ENCODE data around the gene CD38. TPM values are rescaled to one million over a fixed set of nuclear protein-coding genes. Genes with fewer than 3 reads are reported as not detected.

The CD38 gene
- total RNA-seq, 1 experiment from 2014 or later = 0.16 TPM

GRCh38 chr4:15875663-15876460, 97.7 kb downstream of the CD38 start:
- in situ Hi-C loops (cut with HindIII; ENCODE audit: low pct_unique_long_range_greater_than_20kb, low sequenced_read_pairs) = no loop called here
- DNase-seq (ENCODE audit: low read depth, low spot score) = no peak

GRCh38 chr4:15878011-15878410, 99.9 kb downstream of the CD38 start:
- in situ Hi-C loops (cut with HindIII; ENCODE audit: low pct_unique_long_range_greater_than_20kb, low sequenced_read_pairs) = no loop called here
- no peak for DNase-seq (ENCODE audit: low read depth, low spot score)

- DNase-seq (ENCODE audit: low read depth, low spot score) = no peak
- in situ Hi-C loops (cut with HindIII; ENCODE audit: low pct_unique_long_range_greater_than_20kb, low sequenced_read_pairs) = no loop called here
These were observed 103.7 kb downstream of the CD38 start for GRCh38 chr4:15881820-15882219.

GRCh38 chr4:15882675-15883086, 104.6 kb downstream of the CD38 start:
- peak; percentile 83 for DNase-seq (ENCODE audit: low read depth, low spot score)
- in situ Hi-C loops (cut with HindIII; ENCODE audit: low pct_unique_long_range_greater_than_20kb, low sequenced_read_pairs) = no loop called here

GRCh38 chr4:15883610-15884243, 105.6 kb downstream of the CD38 start:
- in situ Hi-C loops (cut with HindIII; ENCODE audit: low pct_unique_long_range_greater_than_20kb, low sequenced_read_pairs) = no loop called here

GRCh38 chr4:15884666-15885065, 106.5 kb downstream of the CD38 start:
- in situ Hi-C loops (cut with HindIII; ENCODE audit: low pct_unique_long_range_greater_than_20kb, low sequenced_read_pairs) = no loop called here

More at GRCh38 chr4:15883610-15884243, 105.6 kb downstream of the CD38 start:
- no peak for DNase-seq (ENCODE audit: low read depth, low spot score)

GRCh38 chr4:15885422-15885821, 107.3 kb downstream of the CD38 start:
- in situ Hi-C loops (cut with HindIII; ENCODE audit: low pct_unique_long_range_greater_than_20kb, low sequenced_read_pairs) = no loop called here
- DNase-seq (ENCODE audit: low read depth, low spot score) = no peak

More at GRCh38 chr4:15884666-15885065, 106.5 kb downstream of the CD38 start:
- DNase-seq (ENCODE audit: low read depth, low spot score) = no peak

- in situ Hi-C loops (cut with HindIII; ENCODE audit: low pct_unique_long_range_greater_than_20kb, low sequenced_read_pairs) = no loop called here
- DNase-seq (ENCODE audit: low read depth, low spot score) = no peak
These were observed 110.4 kb downstream of the CD38 start for GRCh38 chr4:15888515-15888914.

- no peak for DNase-seq (ENCODE audit: low read depth, low spot score)
These were observed 112.2 kb downstream of the CD38 start for GRCh38 chr4:15890246-15890829.

GRCh38 chr4:15891312-15891711, 113.2 kb downstream of the CD38 start:
- in situ Hi-C loops (cut with HindIII; ENCODE audit: low pct_unique_long_range_greater_than_20kb, low sequenced_read_pairs) = no loop called here
- no peak for DNase-seq (ENCODE audit: low read depth, low spot score)

More at GRCh38 chr4:15890246-15890829, 112.2 kb downstream of the CD38 start:
- in situ Hi-C loops (cut with HindIII; ENCODE audit: low pct_unique_long_range_greater_than_20kb, low sequenced_read_pairs) = no loop called here

GRCh38 chr4:15893962-15894361, 115.8 kb downstream of the CD38 start:
- DNase-seq (ENCODE audit: low read depth, low spot score) = no peak
- in situ Hi-C loops (cut with HindIII; ENCODE audit: low pct_unique_long_range_greater_than_20kb, low sequenced_read_pairs) = no loop called here

- in situ Hi-C loops (cut with HindIII; ENCODE audit: low pct_unique_long_range_greater_than_20kb, low sequenced_read_pairs) = no loop called here
- no peak for DNase-seq (ENCODE audit: low read depth, low spot score)
These were observed 116.3 kb downstream of the CD38 start for GRCh38 chr4:15894393-15894792.

GRCh38 chr4:15894921-15895916, 117.1 kb downstream of the CD38 start:
- DNase-seq (ENCODE audit: low read depth, low spot score) = no peak
- in situ Hi-C loops (cut with HindIII; ENCODE audit: low pct_unique_long_range_greater_than_20kb, low sequenced_read_pairs) = no loop called here

- in situ Hi-C loops (cut with HindIII; ENCODE audit: low pct_unique_long_range_greater_than_20kb, low sequenced_read_pairs) = no loop called here
- no peak for DNase-seq (ENCODE audit: low read depth, low spot score)
These were observed 119.4 kb downstream of the CD38 start for GRCh38 chr4:15897577-15897976.

GRCh38 chr4:15898902-15899301, 120.8 kb downstream of the CD38 start:
- DNase-seq (ENCODE audit: low read depth, low spot score) = no peak
- in situ Hi-C loops (cut with HindIII; ENCODE audit: low pct_unique_long_range_greater_than_20kb, low sequenced_read_pairs) = no loop called here

GRCh38 chr4:15899511-15899910, 121.4 kb downstream of the CD38 start:
- in situ Hi-C loops (cut with HindIII; ENCODE audit: low pct_unique_long_range_greater_than_20kb, low sequenced_read_pairs) = no loop called here
- DNase-seq (ENCODE audit: low read depth, low spot score) = no peak

GRCh38 chr4:15901007-15901406, 122.9 kb downstream of the CD38 start:
- in situ Hi-C loops (cut with HindIII; ENCODE audit: low pct_unique_long_range_greater_than_20kb, low sequenced_read_pairs) = no loop called here
- no peak for DNase-seq (ENCODE audit: low read depth, low spot score)

GRCh38 chr4:15901998-15902397, 123.9 kb downstream of the CD38 start:
- DNase-seq (ENCODE audit: low read depth, low spot score) = no peak

More at GRCh38 chr4:15901998-15902397, 123.9 kb downstream of the CD38 start:
- in situ Hi-C loops (cut with HindIII; ENCODE audit: low pct_unique_long_range_greater_than_20kb, low sequenced_read_pairs) = no loop called here

Data from SK-MEL-5 (cell line).